IPS-18c (cell line): ENCODE measurements around the gene CASP5.
"Not testable (repeated sequence)": the region's sequence is repeated elsewhere in the genome, so short reads cannot be mapped to it uniquely, and the experiment has no call there.

ENCODE experiments used
- H3K4me3 ChIP-seq: 2 replicates; pipeline ENCODE4 v1.7.0; 2013; ENCODE audit warnings: low read depth, mild to moderate bottlenecking, low read length, moderate library complexity; ENCODE audit not compliant: insufficient read depth
- H3K9me3 ChIP-seq: one replicate; pipeline ENCODE4 v1.6.1; 2013; ENCODE audit warnings: mild to moderate bottlenecking, low read length, moderate library complexity; ENCODE audit not compliant: control insufficient read depth, insufficient read depth

Gene CASP5

GRCh38 chr11:105040703-105041102 is 17.7 kb upstream of the CASP5 start:
- Histone ChIP-seq H3K4me3 (no peak overlapping the region), H3K9me3 (no peaks in the 10 kb centered on the region)

- H3K9me3 ChIP-seq: no peaks in the 10 kb centered on the region
- H3K4me3 ChIP-seq: no peak within 1 kb of the TSS
Observed at GRCh38 chr11:105034813-105035620, 12.0 kb upstream of the CASP5 start, which contains the start of gene CASP1. CASP1 (minus strand) TSS chr11:105035144; CDS start chr11:105035113, 31 bp downstream.

- not testable (repeated sequence) for H3K4me3 ChIP-seq, H3K9me3 ChIP-seq
Observed at GRCh38 chr11:105034388-105034787, 11.4 kb upstream of the CASP5 start.

- no peaks in the 10 kb centered on the region for H3K9me3 ChIP-seq
- no peak overlapping the region for H3K4me3 ChIP-seq
Observed at GRCh38 chr11:105033781-105034180, 10.8 kb upstream of the CASP5 start.

- H3K9me3 ChIP-seq: no peaks in the 10 kb centered on the region
- no peak overlapping the region for H3K4me3 ChIP-seq
Observed at GRCh38 chr11:105033343-105033742, 10.4 kb upstream of the CASP5 start.

GRCh38 chr11:105032495-105032894 is 9.5 kb upstream of the CASP5 start:
- no peak overlapping the region for H3K4me3 ChIP-seq
- no peaks in the 10 kb centered on the region for H3K9me3 ChIP-seq

GRCh38 chr11:105027678-105028077 is 4.7 kb upstream of the CASP5 start:
- Histone ChIP-seq H3K4me3 (no peak overlapping the region), H3K9me3 (no peaks in the 10 kb centered on the region)

GRCh38 chr11:105024394-105024793 is 1.4 kb upstream of the CASP5 start:
- H3K4me3 ChIP-seq: no peak overlapping the region

GRCh38 chr11:105022527-105022926 is 441 bp downstream of the CASP5 start:
- no peaks in the 10 kb centered on the region for H3K9me3 ChIP-seq
- no peak overlapping the region for H3K4me3 ChIP-seq

More at GRCh38 chr11:105024394-105024793, 1.4 kb upstream of the CASP5 start:
- no peaks in the 10 kb centered on the region for H3K9me3 ChIP-seq

GRCh38 chr11:105007463-105007862 is 15.5 kb downstream of the CASP5 start:
- Histone ChIP-seq H3K4me3 (no peak overlapping the region), H3K9me3 (no peaks in the 10 kb centered on the region)

- Histone ChIP-seq H3K9me3 (no peaks in the 10 kb centered on the region), H3K4me3 (no peak overlapping the region)
Observed at GRCh38 chr11:105005451-105005845, 17.5 kb downstream of the CASP5 start.

GRCh38 chr11:105004021-105004420 is 18.9 kb downstream of the CASP5 start:
- no peak overlapping the region for H3K4me3 ChIP-seq
- H3K9me3 ChIP-seq: no peaks in the 10 kb centered on the region

GRCh38 chr11:105003151-105003550 is 19.8 kb downstream of the CASP5 start:
- H3K9me3 ChIP-seq: no peaks in the 10 kb centered on the region

GRCh38 chr11:105000797-105001196 is 22.2 kb downstream of the CASP5 start:
- Histone ChIP-seq H3K9me3 (no peaks in the 10 kb centered on the region), H3K4me3 (no peak overlapping the region)

More at GRCh38 chr11:105003151-105003550, 19.8 kb downstream of the CASP5 start:
- H3K4me3 ChIP-seq: no peak overlapping the region

- no peaks in the 10 kb centered on the region for H3K9me3 ChIP-seq
Observed at GRCh38 chr11:105000167-105000566, 22.8 kb downstream of the CASP5 start.

GRCh38 chr11:104999721-105000120 is 23.2 kb downstream of the CASP5 start:
- Histone ChIP-seq H3K4me3 (no peak overlapping the region), H3K9me3 (no peaks in the 10 kb centered on the region)

More at GRCh38 chr11:105000167-105000566, 22.8 kb downstream of the CASP5 start:
- H3K4me3 ChIP-seq: no peak overlapping the region

GRCh38 chr11:104997288-104997687 is 25.7 kb downstream of the CASP5 start:
- Histone ChIP-seq H3K9me3 (no peaks in the 10 kb centered on the region), H3K4me3 (no peak overlapping the region)

- no peak overlapping the region for H3K4me3 ChIP-seq
- no peaks in the 10 kb centered on the region for H3K9me3 ChIP-seq
Observed at GRCh38 chr11:104995001-104995408, 28.0 kb downstream of the CASP5 start.

GRCh38 chr11:104992781-104993180 is 30.2 kb downstream of the CASP5 start:
- no peaks in the 10 kb centered on the region for H3K9me3 ChIP-seq
- H3K4me3 ChIP-seq: no peak overlapping the region
